HG02642 (cell line): ENCODE measurements around the gene GNB3.
A peak's percentile ranks its signal among the peaks of the same experiment; 100 is the strongest.

Experiments used
- ATAC-seq: cut with Tn5 transposase; IDR thresholded peaks from one replicate; pipeline ENCODE4 v1.9.1; 2021; ENCODE audit warnings: mild to moderate bottlenecking; ENCODE audit not compliant: unreplicated experiment, poor library complexity

The GNB3 gene

GRCh38 chr12:6840761-6841515 lies at the start of gene GNB3:
Gene GNB3 (plus strand): TSS chr12:6840925. CDS start chr12:6841288, 363 bp downstream.
- ATAC-seq, result no peak

- peak; percentile 21 for ATAC-seq
These were observed 48.7 kb upstream of the GNB3 start for GRCh38 chr12:6791931-6792520.

GRCh38 chr12:6792522-6793201 lies 48.1 kb upstream of the GNB3 start:
- peak; percentile 48 for ATAC-seq

GRCh38 chr12:6795088-6795487 lies 45.6 kb upstream of the GNB3 start:
- no peak for ATAC-seq

- ATAC-seq, result no peak
These were observed 44.1 kb upstream of the GNB3 start for GRCh38 chr12:6796576-6796975.

GRCh38 chr12:6799147-6799546 lies 41.6 kb upstream of the GNB3 start:
- no peak for ATAC-seq

GRCh38 chr12:6807170-6807569 lies 33.6 kb upstream of the GNB3 start:
- ATAC-seq, result no peak

- ATAC-seq, result no peak
These were observed 31.7 kb upstream of the GNB3 start for GRCh38 chr12:6809056-6809455.

- ATAC-seq, result no peak
These were observed 30.0 kb upstream of the GNB3 start for GRCh38 chr12:6810758-6811157.

GRCh38 chr12:6813363-6813762 lies 27.4 kb upstream of the GNB3 start:
- no peak for ATAC-seq

- ATAC-seq, result no peak
These were observed 24.1 kb upstream of the GNB3 start for GRCh38 chr12:6816598-6816997.

- no peak for ATAC-seq
These were observed 23.6 kb upstream of the GNB3 start for GRCh38 chr12:6817098-6817497.

GRCh38 chr12:6817662-6818157 lies 23.0 kb upstream of the GNB3 start:
- ATAC-seq, result no peak

GRCh38 chr12:6818222-6818621 lies 22.5 kb upstream of the GNB3 start:
- no peak for ATAC-seq

GRCh38 chr12:6818645-6819044 lies 22.1 kb upstream of the GNB3 start:
- ATAC-seq, result no peak

GRCh38 chr12:6819106-6820030 lies 21.4 kb upstream of the GNB3 start:
- ATAC-seq, result no peak

- ATAC-seq, result no peak
These were observed 20.6 kb upstream of the GNB3 start for GRCh38 chr12:6820166-6820565.

- no peak for ATAC-seq
These were observed 18.9 kb upstream of the GNB3 start, which contains the start of gene GPR162 for GRCh38 chr12:6821591-6822425. Gene GPR162 (plus strand): TSS chr12:6821821. CDS start chr12:6823899, 2,078 bp downstream.

GRCh38 chr12:6822426-6823135 lies 18.1 kb upstream of the GNB3 start:
- no peak for ATAC-seq
